Hepatocyte (in vitro differentiated cells): ENCODE data around the gene EPAS1. TPM values are rescaled to one million over a fixed set of nuclear protein-coding genes. Genes with fewer than 3 reads are reported as not detected.

Source experiments
- DNase-seq: peaks from one replicate; pipeline ENCODE4 v3.0.0-alpha.2; 2016; ENCODE audit warnings: low spot score
- H2AFZ ChIP-seq: fragments of 200-600 bp; sonication (generic); 2 replicates; pipeline ENCODE4 v1.6.0; 2016; ENCODE audit warnings: antibody characterized with exemption, mild to moderate bottlenecking
- H3K27ac ChIP-seq: fragments of 200-600 bp; sonication (generic); 2 replicates; pipeline ENCODE4 v1.5.1; 2016; ENCODE audit warnings: mild to moderate bottlenecking
- H3K27me3 ChIP-seq: fragments of 200-600 bp; sonication (generic); 2 replicates; pipeline ENCODE4 v1.6.1; 2016
- H3K36me3 ChIP-seq: fragments of 200-600 bp; sonication (generic); replicated peaks from 2 replicates; pipeline ENCODE4 v1.5.1; 2016; ENCODE audit warnings: low read depth; ENCODE audit not compliant: insufficient read depth
- H3K4me1 ChIP-seq: fragments of 200-600 bp; sonication (generic); 2 replicates; pipeline ENCODE4 v1.5.1; 2016; ENCODE audit warnings: mild to moderate bottlenecking, moderate library complexity; ENCODE audit not compliant: insufficient read depth
- H3K4me2 ChIP-seq: fragments of 200-600 bp; sonication (generic); 2 replicates; pipeline ENCODE4 v1.6.0; 2016
- H3K4me3 ChIP-seq: fragments of 200-600 bp; sonication (generic); 2 replicates; pipeline ENCODE4 v1.5.1; 2016; ENCODE audit warnings: mild to moderate bottlenecking
- H3K79me2 ChIP-seq: fragments of 200-600 bp; sonication (generic); 2 replicates; pipeline ENCODE4 v1.6.0; 2017; ENCODE audit warnings: mild to moderate bottlenecking
- H3K9me2 ChIP-seq: fragments of 200-600 bp; sonication (generic); replicated peaks from 2 replicates; pipeline ENCODE4 v1.6.0; 2017; ENCODE audit warnings: mild to moderate bottlenecking; ENCODE audit not compliant: insufficient read depth
- H3K9me3 ChIP-seq: fragments of 200-600 bp; sonication (generic); 2 replicates; pipeline ENCODE4 v1.5.1; 2016; ENCODE audit warnings: low read depth, mild to moderate bottlenecking
- H4K20me1 ChIP-seq: fragments of 200-600 bp; sonication (generic); 2 replicates; pipeline ENCODE4 v1.6.0; 2016; ENCODE audit warnings: mild to moderate bottlenecking; ENCODE audit not compliant: insufficient read depth, poor library complexity, severe bottlenecking
- CTCF ChIP-seq: fragments of 200-600 bp; sonication (generic); IDR thresholded peaks from 2 replicates; pipeline ENCODE4 v1.5.1; 2016; ENCODE audit warnings: antibody characterized with exemption, mild to moderate bottlenecking; ENCODE audit not compliant: poor library complexity
- EZH2 ChIP-seq: fragments of 200-600 bp; sonication (generic); IDR thresholded peaks from 2 replicates; pipeline ENCODE4 v1.6.1; 2016; ENCODE audit warnings: antibody characterized with exemption, mild to moderate bottlenecking, borderline replicate concordance
- EZH2phosphoT487 ChIP-seq: fragments of 200-600 bp; sonication (generic); IDR thresholded peaks from one replicate; pipeline ENCODE4 v1.6.1; 2018; ENCODE audit warnings: antibody characterized with exemption, mild to moderate bottlenecking, low read depth, moderate library complexity; ENCODE audit not compliant: unreplicated experiment, severe bottlenecking
- WGBS: methylation state at CpG from one replicate; pipeline ENCODE4 v1.1.6; 2016; ENCODE audit warnings: low lambda C conversion rate; ENCODE audit errors: missing lambda C conversion rate; 5-methylcytosine and 5-hydroxymethylcytosine counted together
- polyA plus RNA-seq: library from polyadenylated mRNA; unstranded; fragments of >200 nt; fragmentation: Nextera tagmentation; extraction: Ambion mirVana; gene quantifications from 2 replicates; pipeline ENCODE4 v1.2.1, GENCODE V29; 2016
- total RNA-seq: library from RNA; depleted of rRNA; stranded (reverse); fragments of >200 nt; gene quantifications from 2 replicates; pipeline ENCODE4 v1.2.3, GENCODE V29; 2014

Gene EPAS1
- total and polyA plus RNA-seq, 2 experiments from 2014 or later: 112 to 115 TPM

GRCh38 chr2:46379213-46380037 is 82.2 kb downstream of the EPAS1 start:
- no peaks in the 10 kb centered on the region for H3K79me2 ChIP-seq
- no peaks in the 10 kb centered on the region for H3K9me3 ChIP-seq
- no peaks in the 10 kb centered on the region for H3K9me2 ChIP-seq
- H2AFZ ChIP-seq: no peak overlapping the region
- TF ChIP-seq EZH2phosphoT487 (peak; percentile 93), EZH2 (no peak)
- no peak overlapping the region for H3K4me2 ChIP-seq
- peak; percentile 57 for DNase-seq
- H3K36me3 ChIP-seq: no peaks in the 10 kb centered on the region
- H3K27me3 ChIP-seq: no peaks in the 10 kb centered on the region
- H3K27ac ChIP-seq: no peak overlapping the region
- H3K4me3 ChIP-seq: no peak overlapping the region
- no peaks in the 10 kb centered on the region for H4K20me1 ChIP-seq
- peaks cover 9% of the 10 kb centered on the region for H3K4me1 ChIP-seq
- WGBS: 61% methylated on average over 9 of the region's 9 CpGs

- H3K36me3 ChIP-seq: no peaks in the 10 kb centered on the region
- H3K79me2 ChIP-seq: no peaks in the 10 kb centered on the region
- peaks cover 9% of the 10 kb centered on the region for H3K4me1 ChIP-seq
- no peak for DNase-seq
- H3K4me3 ChIP-seq: no peak overlapping the region
- no peaks in the 10 kb centered on the region for H3K9me2 ChIP-seq
- TF ChIP-seq EZH2phosphoT487: no peak
- no peak for TF ChIP-seq CTCF
- TF ChIP-seq EZH2: no peak
- WGBS: 90% methylated on average over 22 of the region's 22 CpGs
- H3K27ac ChIP-seq: no peak overlapping the region
- no peaks in the 10 kb centered on the region for H3K27me3 ChIP-seq
- no peak overlapping the region for H2AFZ ChIP-seq
- H3K9me3 ChIP-seq: no peaks in the 10 kb centered on the region
- no peak overlapping the region for H3K4me2 ChIP-seq
- H4K20me1 ChIP-seq: no peaks in the 10 kb centered on the region
Measured at GRCh38 chr2:46380038-46380940, 83.1 kb downstream of the EPAS1 start.

GRCh38 chr2:46381263-46381849 is 84.1 kb downstream of the EPAS1 start:
- Histone ChIP-seq H3K4me2 (no peak overlapping the region), H3K27ac (no peak overlapping the region)

More at GRCh38 chr2:46381263-46381849, 84.1 kb downstream of the EPAS1 start:
- Histone ChIP-seq H2AFZ (no peak overlapping the region), H3K27me3 (no peaks in the 10 kb centered on the region), H3K36me3 (no peaks in the 10 kb centered on the region), H3K9me3 (no peaks in the 10 kb centered on the region), H4K20me1 (no peaks in the 10 kb centered on the region), H3K4me3 (no peak overlapping the region), H3K9me2 (no peaks in the 10 kb centered on the region), H3K79me2 (no peaks in the 10 kb centered on the region), H3K4me1 (peaks cover 9% of the 10 kb centered on the region)
- TF ChIP-seq CTCF: no peak
- TF ChIP-seq EZH2phosphoT487: no peak
- no peak for TF ChIP-seq EZH2
- WGBS: 97% methylated on average over 8 of the region's 8 CpGs
- DNase-seq: no peak
